ENCODE results near the gene FBXO31. TPM values are rescaled to one million over a fixed set of nuclear protein-coding genes. Genes with fewer than 3 reads are reported as not detected.

The FBXO31 gene
- total RNA-seq, 2 donors from 2014 or later = 39.5 to 65.8 TPM

GRCh38 chr16:87325423-87325858 lies 58.1 kb downstream of the FBXO31 start:
- no peaks in the 10 kb centered on the region for H3K9me3 ChIP-seq
- no peak overlapping the region for H3K27ac ChIP-seq
- WGBS = 72% methylated on average over 15 of the region's 15 CpGs
- intact Hi-C loops (cut with DNase I) = no loop called here
- TF ChIP-seq, protein P1, sequence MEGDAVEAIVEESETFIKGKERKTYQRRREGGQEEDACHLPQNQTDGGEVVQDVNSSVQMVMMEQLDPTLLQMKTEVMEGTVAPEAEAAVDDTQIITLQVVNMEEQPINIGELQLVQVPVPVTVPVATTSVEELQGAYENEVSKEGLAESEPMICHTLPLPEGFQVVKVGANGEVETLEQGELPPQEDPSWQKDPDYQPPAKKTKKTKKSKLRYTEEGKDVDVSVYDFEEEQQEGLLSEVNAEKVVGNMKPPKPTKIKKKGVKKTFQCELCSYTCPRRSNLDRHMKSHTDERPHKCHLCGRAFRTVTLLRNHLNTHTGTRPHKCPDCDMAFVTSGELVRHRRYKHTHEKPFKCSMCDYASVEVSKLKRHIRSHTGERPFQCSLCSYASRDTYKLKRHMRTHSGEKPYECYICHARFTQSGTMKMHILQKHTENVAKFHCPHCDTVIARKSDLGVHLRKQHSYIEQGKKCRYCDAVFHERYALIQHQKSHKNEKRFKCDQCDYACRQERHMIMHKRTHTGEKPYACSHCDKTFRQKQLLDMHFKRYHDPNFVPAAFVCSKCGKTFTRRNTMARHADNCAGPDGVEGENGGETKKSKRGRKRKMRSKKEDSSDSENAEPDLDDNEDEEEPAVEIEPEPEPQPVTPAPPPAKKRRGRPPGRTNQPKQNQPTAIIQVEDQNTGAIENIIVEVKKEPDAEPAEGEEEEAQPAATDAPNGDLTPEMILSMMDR (IDR thresholded peaks at IDR 0.05) = no peak
- no peak for TF ChIP-seq POLR2A (IDR thresholded peaks at IDR 0.05)
- no peak for TF ChIP-seq POLR2AphosphoS5 (IDR thresholded peaks at IDR 0.05)
- H3K4me3 ChIP-seq = no peak overlapping the region
- no peaks in the 10 kb centered on the region for H3K27me3 ChIP-seq (replicated peaks; ENCODE audit: insufficient read depth)
- H3K36me3 ChIP-seq = peaks cover 0 to 3% of the 10 kb centered on the region in 2 donors
- no peak for DNase-seq (ENCODE audit: low spot score)
- no peaks in the 10 kb centered on the region for H3K4me1 ChIP-seq (replicated peaks)

- H3K4me1 ChIP-seq (replicated peaks) = no peaks in the 10 kb centered on the region
- H3K9me3 ChIP-seq = no peaks in the 10 kb centered on the region
- WGBS = 48% methylated on average over 28 of the region's 28 CpGs
- H3K27ac ChIP-seq = no peak overlapping the region
- no peak overlapping the region for H3K4me3 ChIP-seq
- intact Hi-C loops (cut with DNase I) = no loop called here
- TF ChIP-seq, protein P1 (IDR thresholded peaks at IDR 0.05) = peak; percentile 29 to 71 (median 59)
- TF ChIP-seq POLR2AphosphoS5 (IDR thresholded peaks at IDR 0.05) = no peak
- H3K36me3 ChIP-seq = no peaks in the 10 kb centered on the region
- no peaks in the 10 kb centered on the region for H3K27me3 ChIP-seq (replicated peaks; ENCODE audit: insufficient read depth)
- DNase-seq (ENCODE audit: low spot score) = no peak
These were observed 58.9 kb downstream of the FBXO31 start for GRCh38 chr16:87324411-87325275.

DNA sequence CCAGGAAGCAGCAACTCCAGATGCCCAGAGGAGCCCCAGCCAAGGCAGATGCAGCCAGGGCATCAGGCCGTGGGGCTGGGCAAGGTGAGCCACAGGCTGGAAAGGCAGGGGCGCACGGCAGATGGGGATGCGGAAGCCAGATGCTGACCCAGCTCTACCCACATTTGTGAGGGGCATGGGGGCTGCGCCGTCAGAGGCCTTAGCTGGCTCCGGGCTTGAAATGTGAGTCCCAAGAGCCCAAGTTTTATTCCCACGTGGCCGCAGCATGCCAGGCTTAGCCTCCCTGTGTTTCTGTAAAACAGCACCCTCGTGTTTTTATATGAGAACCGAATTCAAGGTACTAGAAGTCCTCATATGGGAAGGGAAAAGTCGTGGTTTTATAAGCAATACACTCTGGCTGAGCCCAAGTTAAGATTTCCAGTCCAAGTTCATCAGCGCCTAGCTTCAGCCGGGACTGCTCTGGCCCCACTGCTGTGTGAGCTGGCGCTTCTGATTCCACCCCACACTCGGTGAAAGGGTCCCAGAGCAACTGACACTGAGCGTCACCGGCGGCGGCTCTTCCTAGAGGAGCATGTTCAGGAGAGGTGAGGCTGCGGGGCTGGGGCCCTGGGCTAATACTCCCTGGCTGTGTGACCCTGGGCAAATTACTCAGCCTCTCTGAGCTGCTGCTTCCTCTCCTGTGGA lies 59.7 kb downstream of the FBXO31 start:
- no peaks in the 10 kb centered on the region for H3K36me3 ChIP-seq
- H3K27me3 ChIP-seq (replicated peaks; ENCODE audit: insufficient read depth) = no peaks in the 10 kb centered on the region
- intact Hi-C loops (cut with DNase I) = no loop called here
- no peak overlapping the region for H3K4me3 ChIP-seq
- TF ChIP-seq, protein P1 (IDR thresholded peaks at IDR 0.05) = no peak
- no peak for TF ChIP-seq POLR2A (IDR thresholded peaks at IDR 0.05)
- TF ChIP-seq POLR2AphosphoS5 (IDR thresholded peaks at IDR 0.05) = no peak
- no peaks in the 10 kb centered on the region for H3K9me3 ChIP-seq
- no peaks in the 10 kb centered on the region for H3K4me1 ChIP-seq (replicated peaks)
- WGBS = 92% methylated on average over 21 of the region's 21 CpGs
- DNase-seq (ENCODE audit: low spot score) = no peak
- H3K27ac ChIP-seq = no peak overlapping the region

DNA sequence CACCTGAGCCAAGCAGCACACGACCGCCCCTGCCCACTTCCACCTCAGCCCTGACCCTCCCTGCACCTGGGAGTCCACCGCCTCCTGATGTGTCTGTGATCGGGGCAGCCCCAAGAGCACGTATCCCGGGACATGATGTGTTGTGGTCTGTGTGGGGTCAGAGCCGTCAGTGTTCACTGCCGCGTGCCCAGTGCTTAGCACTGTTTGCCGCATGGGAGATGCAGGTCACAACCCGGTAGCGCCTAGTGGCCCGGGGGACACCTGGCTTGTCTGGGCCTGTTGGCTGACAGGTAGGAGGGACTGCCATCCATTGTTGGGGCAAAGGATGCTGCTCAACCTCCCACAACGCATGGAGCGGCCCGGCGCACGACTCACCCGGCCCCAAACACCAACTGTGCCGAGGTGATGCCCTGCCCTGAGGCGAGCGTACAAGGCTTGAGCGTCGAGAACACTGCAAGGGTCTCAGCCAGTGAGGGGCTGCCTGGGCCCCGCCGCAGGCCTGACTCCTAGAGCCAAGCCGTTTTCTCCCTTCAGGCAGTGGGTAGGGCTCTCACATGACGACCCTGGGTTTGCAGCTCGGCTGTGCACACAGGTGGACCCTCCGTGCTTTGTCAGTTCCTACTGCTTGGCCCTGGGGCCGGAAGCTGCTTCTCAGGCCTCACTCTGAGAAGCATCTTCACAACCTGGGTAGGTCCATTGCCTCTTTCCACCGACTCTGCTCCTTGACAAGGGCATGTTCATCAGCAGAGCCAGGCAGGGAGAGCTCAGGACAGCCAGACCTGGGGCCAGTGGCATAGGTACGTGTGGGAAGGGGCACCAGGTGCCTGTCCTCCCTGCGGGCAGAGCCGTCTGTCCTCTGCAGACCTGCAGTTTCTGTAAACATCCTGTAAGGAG lies 60.5 kb downstream of the FBXO31 start:
- intact Hi-C loops (cut with DNase I) = no loop called here
- H3K4me1 ChIP-seq (replicated peaks) = peaks cover 3% of the 10 kb centered on the region
- H3K4me3 ChIP-seq = no peak overlapping the region
- 78% methylated on average over 34 of the region's 35 CpGs for WGBS
- H3K27me3 ChIP-seq (replicated peaks; ENCODE audit: insufficient read depth) = no peaks in the 10 kb centered on the region
- H3K36me3 ChIP-seq = no peaks in the 10 kb centered on the region
- TF ChIP-seq POLR2AphosphoS5 (IDR thresholded peaks at IDR 0.05) (no peak), POLR2A (IDR thresholded peaks at IDR 0.05) (no peak)
- TF ChIP-seq, protein P1 (IDR thresholded peaks at IDR 0.05) = no peak
- H3K9me3 ChIP-seq = no peaks in the 10 kb centered on the region
- DNase-seq (ENCODE audit: low spot score) = no peak
- H3K27ac ChIP-seq = no peak overlapping the region
